ENCODE data around the gene ENO2.

Gene ENO2

DNA sequence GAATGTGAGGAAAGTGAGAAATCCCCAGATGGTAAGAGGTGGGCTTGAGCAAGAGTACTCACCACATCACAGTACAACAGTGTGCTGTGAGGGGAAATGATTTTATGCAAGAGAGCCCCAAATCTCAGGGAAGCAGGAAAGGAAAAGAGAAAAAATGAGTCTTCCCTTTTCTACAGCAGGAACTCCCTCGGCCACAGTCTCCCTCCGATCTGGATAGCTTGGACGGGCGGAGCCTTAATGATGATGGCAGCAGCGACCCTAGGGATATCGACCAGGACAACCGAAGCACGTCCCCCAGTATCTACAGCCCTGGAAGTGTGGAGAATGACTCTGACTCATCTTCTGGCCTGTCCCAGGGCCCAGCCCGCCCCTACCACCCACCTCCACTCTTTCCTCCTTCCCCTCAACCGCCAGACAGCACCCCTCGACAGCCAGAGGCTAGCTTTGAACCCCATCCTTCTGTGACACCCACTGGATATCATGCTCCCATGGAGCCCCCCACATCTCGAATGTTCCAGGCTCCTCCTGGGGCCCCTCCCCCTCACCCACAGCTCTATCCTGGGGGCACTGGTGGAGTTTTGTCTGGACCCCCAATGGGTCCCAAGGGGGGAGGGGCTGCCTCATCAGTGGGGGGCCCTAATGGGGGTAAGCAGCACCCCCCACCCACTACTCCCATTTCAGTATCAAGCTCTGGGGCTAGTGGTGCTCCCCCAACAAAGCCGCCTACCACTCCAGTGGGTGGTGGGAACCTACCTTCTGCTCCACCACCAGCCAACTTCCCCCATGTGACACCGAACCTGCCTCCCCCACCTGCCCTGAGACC lies 21.2 kb downstream of the ENO2 start:
- DNase-seq = no peak

- DNase-seq = no peak
Observed at GRCh38 chr12:6936194-6936635, 21.8 kb downstream of the ENO2 start.

DNA sequence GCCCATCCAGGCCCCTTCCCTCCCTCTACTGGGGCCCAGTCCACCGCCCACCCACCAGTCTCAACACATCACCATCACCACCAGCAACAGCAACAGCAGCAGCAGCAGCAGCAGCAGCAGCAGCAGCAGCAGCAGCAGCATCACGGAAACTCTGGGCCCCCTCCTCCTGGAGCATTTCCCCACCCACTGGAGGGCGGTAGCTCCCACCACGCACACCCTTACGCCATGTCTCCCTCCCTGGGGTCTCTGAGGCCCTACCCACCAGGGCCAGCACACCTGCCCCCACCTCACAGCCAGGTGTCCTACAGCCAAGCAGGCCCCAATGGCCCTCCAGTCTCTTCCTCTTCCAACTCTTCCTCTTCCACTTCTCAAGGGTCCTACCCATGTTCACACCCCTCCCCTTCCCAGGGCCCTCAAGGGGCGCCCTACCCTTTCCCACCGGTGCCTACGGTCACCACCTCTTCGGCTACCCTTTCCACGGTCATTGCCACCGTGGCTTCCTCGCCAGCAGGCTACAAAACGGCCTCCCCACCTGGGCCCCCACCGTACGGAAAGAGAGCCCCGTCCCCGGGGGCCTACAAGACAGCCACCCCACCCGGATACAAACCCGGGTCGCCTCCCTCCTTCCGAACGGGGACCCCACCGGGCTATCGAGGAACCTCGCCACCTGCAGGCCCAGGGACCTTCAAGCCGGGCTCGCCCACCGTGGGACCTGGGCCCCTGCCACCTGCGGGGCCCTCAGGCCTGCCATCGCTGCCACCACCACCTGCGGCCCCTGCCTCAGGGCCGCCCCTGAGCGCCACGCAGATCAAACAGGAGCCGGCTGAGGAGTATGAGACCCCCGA lies 22.5 kb downstream of the ENO2 start:
- DNase-seq = peak; percentile 85

DNA sequence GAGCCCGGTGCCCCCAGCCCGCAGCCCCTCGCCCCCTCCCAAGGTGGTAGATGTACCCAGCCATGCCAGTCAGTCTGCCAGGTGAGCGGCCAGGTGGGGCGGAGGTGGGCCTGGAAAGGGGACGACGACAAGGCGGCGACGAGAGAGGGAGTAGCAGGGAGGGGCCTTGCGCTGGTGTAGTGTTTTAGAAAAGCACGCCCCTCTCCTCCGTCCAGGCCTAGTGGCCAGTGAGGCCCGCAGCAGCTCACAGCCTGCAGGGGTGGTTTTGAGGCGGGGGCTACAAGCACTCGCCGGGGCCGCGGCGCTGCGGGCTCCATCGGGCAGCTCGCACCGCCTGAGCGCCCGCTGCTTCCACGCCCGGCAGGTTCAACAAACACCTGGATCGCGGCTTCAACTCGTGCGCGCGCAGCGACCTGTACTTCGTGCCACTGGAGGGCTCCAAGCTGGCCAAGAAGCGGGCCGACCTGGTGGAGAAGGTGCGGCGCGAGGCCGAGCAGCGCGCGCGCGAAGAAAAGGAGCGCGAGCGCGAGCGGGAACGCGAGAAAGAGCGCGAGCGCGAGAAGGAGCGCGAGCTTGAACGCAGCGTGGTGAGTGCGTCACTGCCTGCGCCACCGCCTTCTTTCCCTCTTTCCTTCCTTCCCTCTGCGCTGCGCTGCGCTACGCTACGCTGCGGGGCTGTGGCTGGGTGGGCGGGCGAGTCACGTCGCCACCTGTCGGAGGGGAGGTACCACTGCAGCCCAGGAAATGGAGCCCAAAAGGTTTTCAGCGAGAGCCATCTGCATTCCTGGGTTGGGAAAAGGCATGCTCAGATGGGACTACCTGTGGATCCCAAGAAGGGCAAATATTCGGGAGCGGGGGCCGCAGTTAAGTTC lies 23.3 kb downstream of the ENO2 start:
- DNase-seq = peak; percentile 94

DNA sequence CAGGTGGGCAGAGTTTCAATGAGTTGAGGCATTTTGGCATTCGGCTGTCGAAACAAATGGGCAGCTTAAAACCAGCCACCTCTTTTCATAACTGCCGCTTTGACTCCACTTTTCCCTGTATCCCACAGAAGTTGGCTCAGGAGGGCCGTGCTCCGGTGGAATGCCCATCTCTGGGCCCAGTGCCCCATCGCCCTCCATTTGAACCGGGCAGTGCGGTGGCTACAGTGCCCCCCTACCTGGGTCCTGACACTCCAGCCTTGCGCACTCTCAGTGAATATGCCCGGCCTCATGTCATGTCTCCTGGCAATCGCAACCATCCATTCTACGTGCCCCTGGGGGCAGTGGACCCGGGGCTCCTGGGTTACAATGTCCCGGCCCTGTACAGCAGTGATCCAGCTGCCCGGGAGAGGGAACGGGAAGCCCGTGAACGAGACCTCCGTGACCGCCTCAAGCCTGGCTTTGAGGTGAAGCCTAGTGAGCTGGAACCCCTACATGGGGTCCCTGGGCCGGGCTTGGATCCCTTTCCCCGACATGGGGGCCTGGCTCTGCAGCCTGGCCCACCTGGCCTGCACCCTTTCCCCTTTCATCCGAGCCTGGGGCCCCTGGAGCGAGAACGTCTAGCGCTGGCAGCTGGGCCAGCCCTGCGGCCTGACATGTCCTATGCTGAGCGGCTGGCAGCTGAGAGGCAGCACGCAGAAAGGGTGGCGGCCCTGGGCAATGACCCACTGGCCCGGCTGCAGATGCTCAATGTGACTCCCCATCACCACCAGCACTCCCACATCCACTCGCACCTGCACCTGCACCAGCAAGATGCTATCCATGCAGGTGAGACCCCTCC lies 24.2 kb downstream of the ENO2 start:
- no peak for DNase-seq

DNA sequence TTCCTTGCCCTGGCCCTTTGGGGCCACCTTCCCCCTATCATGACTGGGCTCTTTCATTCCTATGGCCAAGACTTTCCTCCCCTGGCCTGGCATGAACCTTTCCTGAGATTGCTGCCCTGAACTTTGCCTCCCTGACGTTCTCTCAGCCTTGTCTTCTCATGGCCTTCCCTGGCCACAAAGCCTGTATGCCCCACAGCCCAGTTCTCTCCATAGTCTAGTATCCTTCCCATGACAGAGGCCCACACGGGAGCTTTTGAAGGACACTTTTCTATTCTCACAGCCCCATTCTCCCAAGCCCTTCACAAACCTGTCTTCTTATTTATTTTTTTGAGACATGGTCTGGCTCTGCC lies 24.8 kb downstream of the ENO2 start:
- DNase-seq = no peak

DNA sequence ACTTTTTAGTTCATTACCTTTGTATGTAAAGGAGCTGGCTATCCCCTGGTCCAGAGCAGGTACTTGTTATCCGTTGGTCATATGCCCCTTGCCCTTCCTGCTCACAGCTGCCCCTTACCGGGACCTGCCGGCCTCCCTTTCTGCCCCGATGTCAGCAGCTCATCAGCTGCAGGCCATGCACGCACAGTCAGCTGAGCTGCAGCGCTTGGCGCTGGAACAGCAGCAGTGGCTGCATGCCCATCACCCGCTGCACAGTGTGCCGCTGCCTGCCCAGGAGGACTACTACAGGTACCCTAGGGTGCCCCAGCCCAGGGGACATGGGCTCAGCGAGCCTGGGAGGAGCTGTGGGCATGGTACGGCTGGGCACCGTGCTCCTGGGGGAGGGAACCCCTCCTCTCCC lies 26.9 kb downstream of the ENO2 start:
- no peak for DNase-seq

- no peak for DNase-seq
Observed at GRCh38 chr12:6941782-6942181, 27.4 kb downstream of the ENO2 start.

- no peak for DNase-seq
Observed at GRCh38 chr12:6942331-6942665, 27.9 kb downstream of the ENO2 start.

DNA sequence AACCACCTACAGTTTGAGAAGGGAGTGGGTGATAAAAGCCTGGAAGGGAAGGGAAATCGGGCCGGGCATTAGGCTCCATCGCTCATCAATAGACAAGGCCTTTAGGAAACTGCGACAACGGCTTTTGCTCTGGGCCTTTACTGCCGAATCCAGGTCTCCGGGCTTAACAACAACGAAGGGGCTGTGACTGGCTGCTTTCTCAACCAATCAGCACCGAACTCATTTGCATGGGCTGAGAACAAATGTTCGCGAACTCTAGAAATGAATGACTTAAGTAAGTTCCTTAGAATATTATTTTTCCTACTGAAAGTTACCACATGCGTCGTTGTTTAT lies 29.0 kb downstream of the ENO2 start:
- DNase-seq = peak; percentile 84

GRCh38 chr12:6943722-6944380 lies 29.5 kb downstream of the ENO2 start, which contains the start of the genes C12orf57 and RNU7-1:
Gene C12orf57, plus strand, starts transcription at chr12:6944022. Its CDS starts 100 bp downstream, at chr12:6944122.
Gene RNU7-1, plus strand, starts transcription at chr12:6943816.
- peak; percentile 92 for DNase-seq

GRCh38 chr12:6944381-6945186 lies 30.2 kb downstream of the ENO2 start:
- DNase-seq = no peak

- no peak for DNase-seq
Observed at GRCh38 chr12:6945613-6946012, 31.2 kb downstream of the ENO2 start.

DNA sequence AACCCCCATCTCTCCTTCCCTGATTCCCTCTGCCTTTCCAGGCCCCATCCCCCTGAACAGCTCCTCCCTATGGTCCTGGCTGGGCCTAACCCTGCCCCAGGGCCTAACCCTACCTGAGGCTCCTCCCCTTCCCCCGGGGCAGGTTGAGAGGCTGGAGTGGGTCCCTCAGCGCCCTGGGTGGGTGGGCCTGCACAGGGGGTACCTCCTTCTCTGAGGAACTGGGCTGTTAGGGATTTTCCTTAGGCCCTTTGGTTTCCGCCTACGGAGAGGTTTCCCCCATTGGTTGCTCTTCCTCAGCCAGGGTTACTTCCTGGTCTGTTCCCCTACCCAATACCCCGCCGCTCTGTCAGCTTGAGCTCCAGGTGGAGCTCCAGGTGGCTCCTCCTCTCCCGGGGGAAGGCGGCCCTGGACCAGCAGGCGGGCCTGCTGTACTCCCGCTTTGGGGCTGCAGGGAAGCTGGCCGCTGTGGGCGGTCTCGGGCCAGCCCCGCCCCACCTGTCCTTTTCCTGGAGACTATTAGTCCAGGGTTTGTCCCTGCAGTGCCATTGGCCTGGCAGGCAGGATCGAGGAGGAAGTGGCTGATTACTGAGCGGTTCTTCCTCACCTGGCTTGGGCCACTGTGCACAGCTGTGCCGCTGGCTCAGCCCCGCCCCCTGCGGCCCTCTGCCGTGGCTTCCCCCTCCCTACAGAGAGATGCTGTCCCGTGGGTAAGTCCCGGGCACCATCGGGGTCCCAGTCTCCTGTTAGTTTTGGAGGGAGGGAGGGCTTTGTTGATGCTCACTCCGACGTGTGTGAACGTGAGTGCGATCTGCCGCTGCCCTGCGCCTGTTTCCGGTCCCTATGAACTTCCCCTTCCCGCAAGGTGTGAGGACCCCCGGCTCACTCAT lies 31.9 kb downstream of the ENO2 start:
- DNase-seq = peak; percentile 83

- no peak for DNase-seq
Observed at GRCh38 chr12:6946920-6947374, 32.6 kb downstream of the ENO2 start.

DNA sequence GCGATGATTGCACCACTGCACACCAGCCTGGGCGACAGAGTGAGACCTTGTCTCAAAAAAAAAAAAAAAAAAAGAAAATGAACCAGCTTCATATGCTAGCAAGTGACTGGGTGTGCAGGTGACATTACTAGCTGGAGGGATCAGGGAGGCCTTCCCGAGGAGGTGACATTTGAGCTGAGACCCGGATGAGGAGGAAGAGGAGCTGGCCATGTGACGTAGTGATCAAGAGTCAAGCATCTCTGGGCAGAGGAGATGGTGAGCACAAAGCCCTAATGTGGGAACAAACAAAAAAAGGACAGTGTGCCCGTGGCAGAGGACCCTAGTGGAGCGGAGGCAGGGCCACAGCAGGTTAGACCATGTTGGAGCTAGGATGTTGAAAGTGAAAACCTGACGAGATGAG lies 33.2 kb downstream of the ENO2 start:
- no peak for DNase-seq

DNA sequence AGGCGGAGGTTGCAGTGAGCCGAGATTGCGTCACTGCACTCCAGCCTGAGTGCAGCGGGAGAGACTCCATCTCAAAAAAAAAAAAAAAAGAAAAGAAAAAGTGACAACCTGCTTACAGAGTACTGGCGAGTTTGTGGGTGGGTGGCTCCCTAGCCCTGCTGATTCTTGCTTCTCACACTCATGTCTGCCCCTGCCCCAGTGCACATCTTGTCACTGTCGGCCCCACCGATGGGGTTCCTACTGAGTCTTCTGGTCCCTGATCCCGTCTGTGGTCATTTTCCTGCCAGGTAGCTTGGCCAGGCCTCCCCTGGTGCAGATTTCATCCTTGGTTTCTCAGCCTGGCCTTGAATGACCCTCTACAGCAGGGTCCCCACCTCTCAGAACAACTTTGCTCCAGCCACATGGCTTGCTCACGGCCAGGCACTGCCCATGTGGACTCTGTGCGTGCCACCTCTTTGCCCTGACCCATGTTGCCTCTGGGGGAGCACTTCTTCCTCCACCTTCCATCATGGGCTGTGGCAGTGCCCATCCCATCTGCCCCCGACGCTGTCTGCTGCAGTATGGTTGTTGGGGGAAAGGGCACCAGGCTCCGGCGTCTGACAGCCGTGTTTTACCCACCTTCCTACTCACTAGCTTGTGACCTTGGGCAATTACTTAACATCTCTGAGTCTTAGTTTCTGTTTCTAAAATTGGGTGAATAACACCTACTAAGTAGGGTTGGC lies 34.7 kb downstream of the ENO2 start:
- DNase-seq = peak; percentile 76

GRCh38 chr12:6950401-6950801 lies 36.0 kb downstream of the ENO2 start:
- DNase-seq = peak; percentile 70

All from activated CD8-positive, alpha-beta memory T cell treated with anti-CD3 and anti-CD28 coated beads for 24 hours (primary cell).